ENCODE results near the gene RAC3.
A peak's percentile ranks its signal among the peaks of the same experiment; 100 is the strongest.

RAC3 gene

GRCh38 chr17:82012261-82012639 is 19.2 kb upstream of the RAC3 start:
- no peak for DNase-seq (ENCODE audit: low read depth in 2 of 3, low spot score in 2 of 3)

- no peak for DNase-seq (ENCODE audit: low read depth in 2 of 3, low spot score in 2 of 3)
Measured at GRCh38 chr17:82012640-82013295, 18.7 kb upstream of the RAC3 start.

GRCh38 chr17:82013341-82013740 is 18.1 kb upstream of the RAC3 start:
- no peak for DNase-seq (ENCODE audit: low read depth in 2 of 3, low spot score in 2 of 3)

GRCh38 chr17:82013772-82014321 is 17.6 kb upstream of the RAC3 start:
- no peak for DNase-seq (ENCODE audit: low read depth in 2 of 3, low spot score in 2 of 3)

GRCh38 chr17:82014432-82014831 is 17.0 kb upstream of the RAC3 start:
- DNase-seq (ENCODE audit: low read depth in 2 of 3, low spot score in 2 of 3), result no peak

- DNase-seq (ENCODE audit: low read depth in 2 of 3, low spot score in 2 of 3), result no peak
Measured at GRCh38 chr17:82014971-82015310, 16.5 kb upstream of the RAC3 start.

- DNase-seq (ENCODE audit: low read depth in 2 of 3, low spot score in 2 of 3), result no peak
Measured at GRCh38 chr17:82015311-82015971, 16.0 kb upstream of the RAC3 start.

GRCh38 chr17:82016061-82016874 is 15.2 kb upstream of the RAC3 start:
- no peak for DNase-seq (ENCODE audit: low read depth in 2 of 3, low spot score in 2 of 3)

- no peak for DNase-seq (ENCODE audit: low read depth in 2 of 3, low spot score in 2 of 3)
Measured at GRCh38 chr17:82016875-82017459, 14.5 kb upstream of the RAC3 start.

- DNase-seq (ENCODE audit: low read depth in 2 of 3, low spot score in 2 of 3), result no peak
Measured at GRCh38 chr17:82017612-82018151, 13.8 kb upstream of the RAC3 start.

- DNase-seq (ENCODE audit: low read depth in 2 of 3, low spot score in 2 of 3), result no peak
Measured at GRCh38 chr17:82018152-82018988, 13.1 kb upstream of the RAC3 start.

- DNase-seq (ENCODE audit: low read depth in 2 of 3, low spot score in 2 of 3), result no peak
Measured at GRCh38 chr17:82018989-82019689, 12.3 kb upstream of the RAC3 start.

GRCh38 chr17:82019690-82020571 is 11.5 kb upstream of the RAC3 start:
- DNase-seq (ENCODE audit: low read depth in 2 of 3, low spot score in 2 of 3), result peak in 2 of 3 experiments; percentile 55 to 64

GRCh38 chr17:82020572-82021106 is 10.8 kb upstream of the RAC3 start:
- no peak for DNase-seq (ENCODE audit: low read depth in 2 of 3, low spot score in 2 of 3)

GRCh38 chr17:82021107-82021899 is 10.2 kb upstream of the RAC3 start:
- peak in 1 of 3 experiments; percentile 35 for DNase-seq (ENCODE audit: low read depth in 2 of 3, low spot score in 2 of 3)

- DNase-seq (ENCODE audit: low read depth in 2 of 3, low spot score in 2 of 3), result no peak
Measured at GRCh38 chr17:82021900-82022309, 9.6 kb upstream of the RAC3 start.

- no peak for DNase-seq (ENCODE audit: low read depth in 2 of 3, low spot score in 2 of 3)
Measured at GRCh38 chr17:82022310-82022980, 9.0 kb upstream of the RAC3 start, which contains the start of gene CENPX. CENPX (minus strand) TSS chr17:82022878; CDS start chr17:82022861, 17 bp downstream.

All from activated CD8-positive, alpha-beta memory T cell treated with anti-CD3 and anti-CD28 coated beads for 48 hours (primary cell).